HG03342 (cell line): Measurements from ENCODE around the gene WNK1.
"Not testable (repeated sequence)": the region's sequence is repeated elsewhere in the genome, so short reads cannot be mapped to it uniquely, and the experiment has no call there.

Source experiments
- ATAC-seq: cut with Tn5 transposase; IDR thresholded peaks from one replicate; pipeline ENCODE4 v1.9.1; 2021; ENCODE audit warnings: mild to moderate bottlenecking, moderate library complexity; ENCODE audit not compliant: unreplicated experiment

WNK1 gene

DNA sequence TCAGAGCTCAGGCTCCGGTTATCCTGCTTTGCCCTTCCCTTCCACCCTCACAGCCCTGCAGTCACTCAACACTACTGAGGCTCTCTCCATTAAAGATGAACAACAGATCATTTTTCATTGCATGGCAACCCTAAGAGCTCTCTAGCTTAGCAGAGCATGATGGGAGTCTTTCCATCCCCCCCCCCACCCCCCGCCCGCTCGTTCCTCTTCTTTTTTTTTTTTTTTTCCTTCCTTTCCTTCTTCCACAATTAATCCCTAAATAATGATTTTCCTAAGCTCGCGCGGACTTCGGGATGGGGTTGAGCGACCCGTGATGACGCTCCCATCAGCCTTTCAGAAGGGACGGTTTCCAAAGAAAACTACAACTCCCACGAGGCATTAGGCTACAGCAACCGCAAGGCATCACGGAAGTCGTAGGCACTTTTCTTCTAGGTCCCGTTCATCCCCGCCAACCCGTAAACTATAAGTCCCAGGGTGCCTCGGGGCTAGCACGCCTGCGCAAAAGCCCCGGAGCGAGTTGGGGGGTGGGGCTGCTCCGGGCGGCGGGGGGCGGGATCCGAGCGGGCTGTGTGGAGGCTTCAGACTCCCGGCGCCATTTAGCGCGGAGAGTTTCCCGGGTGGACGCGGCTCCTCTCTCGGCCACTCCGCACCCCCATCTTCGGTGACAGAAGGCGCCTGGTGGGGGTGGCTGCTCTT, at the start of gene WNK1:
WNK1 (plus strand) TSS at position 581 of the 696 bp plus-strand sequence. CDS start 987 bp downstream, outside the sequence.
- ATAC-seq, result peak; percentile 50

DNA sequence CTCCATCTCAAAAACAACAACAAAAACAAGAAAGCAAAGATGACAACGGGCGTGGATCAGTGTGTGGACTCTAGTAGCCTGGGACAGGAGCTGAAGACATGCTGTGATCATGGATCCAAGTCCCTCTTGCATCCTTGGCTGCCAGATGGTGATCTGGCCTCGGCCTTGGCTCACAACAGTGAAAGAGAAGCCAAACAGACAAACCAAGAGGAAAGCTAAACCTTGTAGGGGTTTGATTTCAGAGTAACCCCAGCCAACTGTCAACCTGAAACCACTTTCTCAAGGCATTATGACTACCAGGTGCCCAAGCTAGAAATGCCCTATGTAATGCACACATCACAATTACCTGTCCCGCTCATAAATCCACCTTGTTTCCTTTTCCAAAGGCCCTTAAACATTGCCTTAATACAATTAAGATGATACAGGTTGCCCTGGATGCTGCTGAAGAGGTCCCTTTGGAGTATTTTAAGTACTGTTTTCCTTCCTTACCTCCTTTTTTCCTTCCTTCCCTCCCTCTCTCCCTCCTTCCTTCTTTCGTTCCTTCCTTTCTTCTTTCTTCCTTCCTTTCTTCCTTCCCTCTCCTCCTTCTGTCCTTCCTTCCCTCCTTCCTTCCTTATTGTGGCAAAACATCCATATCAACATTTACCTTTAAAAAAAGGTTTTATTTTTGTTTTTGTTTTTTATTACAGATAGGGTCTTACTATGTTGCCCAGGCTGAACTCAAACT, 47.7 kb upstream of the WNK1 start:
- ATAC-seq, result no peak

DNA sequence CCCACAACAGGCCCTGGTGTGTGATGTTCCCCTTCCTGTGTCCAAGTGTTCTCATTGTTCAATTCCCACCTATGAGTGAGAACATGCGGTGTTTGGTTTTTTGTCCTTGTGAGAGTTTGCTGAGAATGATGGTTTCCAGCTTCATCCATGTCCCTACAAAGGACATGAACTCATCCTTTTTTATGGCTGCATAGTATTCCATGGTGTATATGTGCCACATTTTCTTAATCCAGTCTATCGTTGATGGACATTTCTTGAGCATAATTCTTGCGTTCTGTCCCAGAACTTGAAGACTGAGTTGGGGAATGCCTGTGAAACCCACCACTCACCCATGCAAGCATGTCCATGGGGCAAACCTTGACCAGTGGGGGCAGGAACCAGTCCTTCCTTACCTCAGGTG, 44.3 kb upstream of the WNK1 start:
- not testable (repeated sequence) for ATAC-seq

DNA sequence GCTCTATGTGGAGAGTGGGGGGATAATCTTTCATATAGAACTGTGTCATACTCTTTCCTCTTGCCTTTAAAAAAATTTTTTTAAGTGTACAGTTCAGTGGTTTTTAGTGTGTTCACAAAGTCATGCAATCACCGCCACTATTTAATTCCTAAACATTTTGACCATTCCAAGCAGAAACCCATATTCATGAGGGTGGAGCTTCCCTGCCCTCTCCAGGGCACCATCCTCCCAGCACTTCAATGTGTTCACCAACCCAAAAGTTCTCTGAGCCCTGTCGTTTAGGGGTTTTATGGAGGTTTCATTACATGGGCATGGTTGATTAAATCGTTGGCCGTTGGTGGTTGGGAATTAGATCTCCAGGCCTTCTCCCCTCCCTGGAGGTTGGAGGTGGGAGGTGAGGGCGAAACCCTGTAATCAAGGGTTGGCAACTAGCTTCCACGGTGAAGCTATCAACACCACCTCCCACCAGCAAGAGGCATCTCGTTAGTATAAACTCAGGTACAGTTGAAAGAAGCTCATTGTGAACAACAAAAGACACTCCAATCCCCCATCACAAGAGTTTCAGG, 42.8 kb upstream of the WNK1 start:
- ATAC-seq, result no peak

DNA sequence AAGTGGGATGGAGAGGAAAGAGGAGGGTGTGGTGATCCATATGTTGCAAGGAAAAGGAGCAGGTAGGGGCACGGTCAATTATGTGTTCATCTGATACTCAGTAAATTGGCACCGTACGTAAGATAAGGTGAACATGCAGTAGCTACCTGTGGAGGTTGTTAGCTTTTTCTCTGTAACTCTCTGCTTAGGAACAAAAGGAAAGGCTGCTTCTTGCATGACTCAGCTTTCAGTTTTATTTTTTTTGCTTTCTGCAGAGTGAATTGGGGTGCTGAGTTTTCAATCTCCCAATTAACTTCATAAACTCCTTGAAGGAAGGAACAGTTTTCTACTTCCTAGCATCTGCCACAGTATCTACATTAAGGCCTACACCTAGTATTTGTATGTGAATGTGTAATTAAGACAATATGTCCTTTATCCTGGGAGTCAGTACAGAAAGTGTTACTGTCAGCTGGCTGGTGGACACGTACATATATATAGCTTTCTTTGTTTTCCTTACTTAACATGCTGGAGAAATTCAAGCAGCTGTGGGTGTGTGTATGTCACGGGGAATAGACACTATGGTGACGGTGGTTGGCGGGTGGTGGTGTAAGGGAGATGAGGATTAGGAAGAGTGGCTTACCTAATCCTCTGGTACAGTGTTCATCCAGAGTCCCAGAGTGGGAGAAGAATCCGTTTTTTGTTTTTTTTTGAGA, 40.1 kb upstream of the WNK1 start:
- ATAC-seq, result no peak

DNA sequence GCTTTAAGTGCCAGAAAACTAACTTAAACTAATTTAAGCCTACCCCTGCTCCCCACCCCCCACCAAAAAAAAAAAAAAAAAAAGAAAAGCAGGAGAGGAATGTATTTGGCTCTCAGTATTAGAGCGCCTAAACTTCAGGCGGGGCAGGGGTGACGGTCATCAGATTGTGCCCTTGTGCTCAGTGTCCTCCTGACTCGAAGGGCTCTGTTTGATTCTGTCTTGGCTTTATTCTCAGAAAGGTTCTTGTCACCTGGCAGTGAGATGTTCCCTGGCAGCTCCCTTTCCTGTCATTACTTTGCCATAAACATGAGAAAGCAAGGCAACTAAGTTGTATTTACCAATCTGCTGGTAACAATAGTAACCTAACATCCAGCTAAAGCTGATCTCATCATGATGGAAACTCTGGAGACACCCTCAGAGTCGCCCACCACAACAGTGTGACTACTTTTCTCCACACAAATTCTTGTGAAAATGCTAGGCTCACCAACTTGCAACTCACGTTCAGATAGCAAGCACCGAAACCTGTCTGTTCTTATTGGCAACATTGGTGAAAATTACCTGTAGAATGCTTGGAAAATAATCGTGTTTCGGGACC, 39.0 kb upstream of the WNK1 start:
- no peak for ATAC-seq

DNA sequence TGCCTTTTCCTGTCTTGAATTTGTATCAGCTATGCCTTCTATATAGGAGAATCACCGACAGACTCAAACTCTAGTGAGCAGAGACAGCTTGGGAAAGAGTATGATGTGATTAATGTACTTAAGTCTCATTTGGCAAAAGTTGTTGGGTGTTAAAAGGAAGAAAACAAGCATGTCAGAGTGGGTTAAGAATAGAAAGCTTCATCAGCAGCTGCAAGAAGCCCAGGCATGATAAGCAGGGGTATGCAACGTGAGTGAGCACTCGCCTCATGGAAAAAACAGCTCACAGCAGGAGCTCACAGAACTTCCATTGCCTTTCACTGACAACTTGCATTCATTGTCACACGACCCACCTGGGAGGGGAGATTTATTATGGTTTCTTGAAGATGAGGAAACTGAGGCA, 35.9 kb upstream of the WNK1 start:
- ATAC-seq, result no peak

DNA sequence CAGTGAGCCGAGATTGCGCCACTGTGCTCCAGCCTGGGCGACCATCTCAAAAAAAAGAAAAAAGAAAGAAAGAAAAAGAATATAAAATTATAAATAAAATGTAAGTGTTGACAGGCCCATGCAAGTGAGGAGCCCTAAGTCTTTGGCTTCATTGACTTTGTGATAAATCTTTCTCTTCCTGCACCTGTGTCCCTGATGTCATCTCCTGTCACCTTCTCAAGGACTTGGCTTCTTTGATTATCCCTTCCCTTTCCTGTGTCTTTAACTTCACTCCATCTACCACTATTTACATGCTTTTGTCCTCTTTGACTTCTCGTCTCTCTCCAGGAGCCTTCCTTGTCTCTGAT, 33.6 kb upstream of the WNK1 start:
- no peak for ATAC-seq

DNA sequence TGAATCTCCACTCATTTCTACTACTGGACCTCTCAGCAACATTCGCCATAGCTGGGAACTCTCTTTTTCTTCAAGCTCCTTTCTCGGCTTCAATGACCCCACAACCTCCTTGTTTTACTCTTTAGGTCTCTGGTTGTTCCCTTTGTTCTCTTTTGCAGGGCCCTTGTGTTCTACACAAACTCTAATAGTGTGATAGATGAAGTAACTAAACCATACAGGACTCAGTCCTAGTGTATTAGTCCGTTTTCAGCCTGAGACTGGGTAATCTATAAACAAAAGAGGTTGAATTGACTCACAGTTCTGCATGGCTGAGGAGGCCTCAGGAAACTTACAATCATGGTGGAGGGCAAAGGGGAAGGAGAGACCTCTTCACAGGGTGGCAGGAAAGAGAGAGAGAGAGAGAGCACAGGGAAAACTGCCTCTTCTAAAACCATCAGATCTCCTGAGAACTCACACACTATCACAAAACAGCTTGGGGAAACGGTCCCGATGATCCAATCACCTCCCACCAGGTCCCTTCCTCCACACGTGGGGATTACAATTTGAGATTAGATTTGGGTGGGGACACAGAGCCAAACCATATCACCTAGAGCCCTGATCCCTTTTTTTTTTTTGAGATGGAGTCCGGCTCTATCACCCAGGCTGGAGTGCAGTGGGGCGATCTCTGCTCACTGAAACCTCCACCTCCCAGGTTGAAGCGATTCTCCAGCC, 32.0 kb upstream of the WNK1 start:
- ATAC-seq, result no peak

DNA sequence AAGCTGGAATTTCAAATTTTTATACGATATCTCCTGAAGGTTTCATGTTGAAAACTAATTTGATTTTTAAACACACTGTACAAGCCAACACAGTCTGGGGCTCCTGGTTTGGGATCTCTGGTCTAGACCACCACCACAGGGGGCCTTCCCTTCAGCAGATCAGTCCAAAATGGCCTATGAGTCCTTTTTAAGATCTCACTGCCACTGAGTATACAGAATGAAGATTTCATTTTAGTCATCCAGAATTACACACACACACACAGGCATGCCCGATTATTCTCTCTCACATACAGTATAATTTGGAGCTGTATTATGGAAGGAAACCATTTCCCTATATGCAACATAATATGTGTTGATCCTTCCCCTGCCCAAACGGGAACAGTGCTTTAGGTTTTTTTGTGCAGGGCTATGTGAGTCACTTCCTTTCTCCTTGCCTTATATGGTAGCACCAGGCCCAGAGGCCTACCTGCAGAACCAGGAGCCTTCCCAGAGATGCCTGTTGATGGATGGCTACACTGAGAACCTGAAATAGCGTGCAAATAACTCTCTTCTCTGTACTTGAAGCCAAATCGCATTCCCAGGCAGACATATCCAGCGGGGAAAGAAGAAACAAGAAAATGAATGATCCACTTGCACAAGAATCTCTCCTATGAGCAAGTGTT, 28.1 kb upstream of the WNK1 start:
- no peak for ATAC-seq

DNA sequence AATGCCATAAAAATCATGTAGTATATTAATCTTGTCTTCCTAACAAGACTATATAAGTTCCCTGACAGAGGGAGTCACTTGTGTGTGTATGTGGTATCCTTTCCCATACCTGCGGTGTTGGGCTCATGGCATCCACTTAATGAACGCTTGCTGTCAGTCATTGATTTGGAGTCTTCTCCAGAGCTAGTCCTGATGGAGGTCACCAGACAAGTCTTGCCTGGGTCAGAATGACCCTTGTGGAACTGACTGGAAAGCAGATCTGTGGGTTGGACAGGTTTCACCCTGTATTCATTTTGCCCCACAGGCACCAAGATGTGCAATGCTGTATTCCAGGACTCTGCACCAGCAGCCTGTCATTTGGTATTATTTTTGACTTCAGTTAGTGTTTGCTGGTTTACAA, 27.3 kb upstream of the WNK1 start:
- no peak for ATAC-seq

DNA sequence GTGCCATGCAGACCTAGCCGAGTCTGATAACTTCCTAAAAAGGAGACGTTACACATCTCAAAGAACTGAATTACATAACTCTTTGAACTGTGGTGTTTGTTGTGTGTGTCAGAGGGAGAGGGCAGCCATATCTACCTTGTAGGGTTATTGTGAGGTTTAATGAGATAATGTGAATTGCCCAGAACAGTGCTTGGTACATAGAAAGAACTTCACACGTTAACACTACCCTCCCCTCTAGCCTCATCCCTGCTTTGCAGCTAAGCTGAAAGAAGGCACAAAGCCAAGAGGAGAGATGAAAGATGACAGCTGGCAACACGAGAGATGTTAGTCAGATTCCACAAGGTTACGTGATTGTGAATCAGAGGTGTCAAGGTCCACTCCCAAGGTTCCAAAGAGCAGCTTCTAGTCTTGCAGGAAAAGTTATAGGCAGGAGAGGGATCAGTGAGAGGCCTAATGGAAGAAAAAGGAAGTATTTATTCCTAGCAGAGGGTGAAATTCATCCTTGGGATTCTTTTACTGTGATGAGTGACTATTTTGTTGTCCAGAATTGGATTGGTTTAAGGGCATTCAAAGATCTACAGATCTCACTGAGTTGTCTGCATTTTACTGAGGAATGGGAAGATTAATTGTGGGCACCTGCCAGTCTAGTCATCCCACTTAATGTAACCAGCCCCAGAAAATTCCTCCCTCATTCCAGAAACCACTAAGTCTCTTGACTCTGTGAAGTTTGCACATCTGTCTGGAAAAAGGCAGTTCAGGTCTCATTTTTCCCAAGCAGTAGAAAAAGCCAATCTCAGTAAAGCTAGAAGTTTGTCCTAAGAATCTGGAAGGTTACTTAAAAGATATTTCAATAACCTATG, 25.9 kb upstream of the WNK1 start:
- ATAC-seq, result no peak

DNA sequence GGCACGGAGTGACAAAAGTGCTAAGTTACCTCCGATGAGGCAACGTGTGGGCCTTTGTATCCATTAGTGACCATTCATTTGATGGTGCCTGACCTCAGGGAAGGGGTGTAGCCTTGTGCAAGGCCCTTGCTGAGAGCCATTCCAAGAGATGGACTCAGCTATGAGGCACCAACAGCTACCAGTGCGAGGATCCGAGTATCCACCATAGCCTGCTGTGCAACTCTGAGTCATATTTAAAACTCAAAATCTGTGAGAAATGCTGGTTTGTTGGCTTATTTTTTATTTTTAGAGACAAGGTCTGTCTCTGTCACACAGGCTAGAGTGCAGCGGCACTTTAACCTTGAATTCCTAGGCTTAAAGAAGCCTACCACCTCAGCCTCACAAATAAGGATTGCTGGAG, 25.1 kb upstream of the WNK1 start:
- no peak for ATAC-seq

DNA sequence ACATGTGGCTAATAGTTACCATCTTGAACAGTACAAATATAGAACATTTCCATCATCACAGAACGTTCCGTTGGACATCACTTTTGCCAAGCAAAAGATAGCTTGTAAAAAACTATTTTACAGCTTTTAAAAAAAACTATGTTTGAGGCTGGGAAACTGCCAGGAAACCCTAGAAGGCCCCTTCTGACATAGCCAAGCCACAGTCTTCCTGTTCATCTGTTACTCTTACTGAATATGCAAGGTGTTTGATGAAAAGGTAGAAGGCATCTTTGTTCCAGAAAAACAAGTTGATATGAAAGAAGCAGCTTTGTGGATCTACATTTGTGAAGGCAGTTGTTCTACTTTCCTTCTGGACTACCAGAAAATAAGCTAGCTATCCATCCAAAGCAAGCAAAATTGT, 23.6 kb upstream of the WNK1 start:
- no peak for ATAC-seq

DNA sequence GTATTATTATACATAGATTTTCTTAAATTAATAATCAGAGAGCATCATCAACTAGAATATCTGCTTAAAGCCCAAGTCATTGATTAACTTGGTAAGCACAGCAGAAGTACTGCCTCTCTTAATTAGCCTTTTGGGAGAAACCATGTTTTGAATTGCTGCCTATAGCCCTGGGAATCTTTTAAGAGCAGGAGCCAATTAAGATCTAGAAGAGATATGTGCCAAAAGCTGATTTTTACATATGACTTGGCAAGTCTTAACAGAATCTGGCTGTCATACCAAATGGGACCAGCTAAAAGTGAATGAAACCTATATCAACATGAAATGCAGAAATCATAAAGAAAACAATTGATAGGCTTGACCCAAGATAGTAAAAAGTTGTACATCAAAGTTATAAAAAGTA, 23.2 kb upstream of the WNK1 start:
- ATAC-seq, result no peak

DNA sequence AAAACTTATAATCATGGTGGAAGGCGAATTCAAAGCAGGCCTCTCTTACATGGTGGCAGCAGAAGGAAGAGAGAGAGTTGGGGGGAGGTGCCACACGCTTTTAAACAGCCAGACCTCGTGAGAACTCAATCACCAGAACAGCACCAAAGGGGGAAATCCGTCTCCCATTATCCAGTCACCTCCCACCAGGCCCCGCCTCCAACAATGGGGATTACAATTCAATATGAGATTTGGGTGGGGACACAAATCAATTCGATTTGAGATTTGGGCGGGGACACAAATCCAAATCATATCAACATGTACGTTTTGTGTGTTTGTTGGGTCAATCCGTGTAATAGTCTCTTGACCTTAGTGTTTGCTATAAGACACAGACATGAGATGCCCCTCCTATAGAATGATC, 21.8 kb upstream of the WNK1 start:
- no peak for ATAC-seq

DNA sequence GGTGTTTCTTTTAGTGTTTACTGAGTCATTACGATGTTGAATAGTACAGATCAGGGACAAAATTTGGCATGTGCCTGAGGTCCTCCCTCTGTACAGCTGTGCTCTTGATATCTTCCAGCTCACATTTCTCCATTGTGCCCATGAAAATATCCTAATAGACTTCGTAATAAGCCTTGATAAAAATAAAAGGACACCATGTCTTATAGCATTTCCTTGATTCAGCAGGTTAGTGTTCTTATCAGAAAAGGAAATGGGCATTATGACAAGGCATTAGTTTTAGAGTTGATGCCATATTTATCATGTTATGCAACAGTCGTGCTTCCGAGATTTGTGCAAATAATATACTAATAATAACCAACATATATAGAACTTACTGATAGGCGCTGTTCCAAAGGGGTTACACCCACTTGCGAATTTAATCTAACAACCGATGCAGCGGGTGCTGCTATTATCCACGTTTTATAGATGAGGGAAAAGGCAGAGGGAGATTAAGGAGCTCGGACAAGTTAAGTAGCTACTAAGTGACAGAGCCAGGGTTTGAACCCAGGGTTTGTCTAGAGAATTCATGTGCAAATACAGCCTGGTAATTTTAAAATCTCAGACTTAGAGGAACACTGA, 15.1 kb upstream of the WNK1 start:
- no peak for ATAC-seq

DNA sequence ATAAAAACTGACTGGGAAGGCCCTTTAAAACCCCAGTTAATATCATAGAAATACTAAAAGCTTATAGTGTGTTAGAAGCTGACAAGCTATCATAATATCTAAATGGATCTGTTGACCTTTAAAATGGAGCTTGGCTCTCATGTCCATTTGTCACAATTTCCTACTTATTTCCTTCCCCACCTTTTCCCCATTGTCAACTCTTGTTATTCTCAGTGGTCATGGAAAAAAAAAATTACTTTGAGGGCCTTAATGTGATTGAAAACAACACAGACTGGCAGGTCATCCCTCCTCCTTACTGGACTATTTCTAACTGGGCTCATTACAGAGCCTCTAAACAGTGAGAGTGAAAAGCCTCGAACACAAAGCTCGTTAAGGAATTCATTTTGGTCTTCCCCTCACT, 13.7 kb upstream of the WNK1 start:
- no peak for ATAC-seq

DNA sequence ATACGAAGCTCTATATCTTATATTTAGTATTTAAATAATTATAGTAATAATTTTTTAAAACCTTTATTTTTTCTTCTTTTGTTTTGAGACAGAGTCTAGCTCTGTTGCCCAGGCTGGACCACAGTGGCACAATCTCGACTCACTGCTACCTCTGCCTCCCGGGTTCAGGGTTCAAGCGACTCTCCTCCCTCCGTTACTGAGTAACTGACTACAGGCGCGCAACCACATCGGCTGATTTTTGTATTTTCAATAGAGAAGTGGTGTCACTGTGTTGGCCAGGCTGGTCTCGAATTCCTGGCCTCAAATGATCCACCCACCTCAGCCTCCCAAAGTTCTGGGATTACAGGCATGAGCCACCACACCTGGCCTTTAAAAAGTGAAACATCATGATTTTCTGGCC, 13.0 kb upstream of the WNK1 start:
- no peak for ATAC-seq
